Endothelial cell of umbilical vein (primary cell): ENCODE data around the gene PIK3C2G. TPM values are rescaled to one million over a fixed set of nuclear protein-coding genes. Genes with fewer than 3 reads are reported as not detected.

Source experiments
- BruUV-seq: library from RNA; stranded (reverse); fragments of 400-500 nt; replicated peaks from 2 replicates; lab custom pipeline; 2021; lab: Mats Ljungman, UMichigan
- CTCF ChIA-PET: fragments of 300-600, 350-600 bp; sonication (Branson Sonifier 250); formaldehyde crosslinking; loops from one replicate; lab custom pipeline; 2021; ENCODE audit warnings: antibody characterized with exemption, inconsistent platforms; lab: Charles Lee
- POLR2A ChIA-PET: fragments of 300-600, 350-600 bp; sonication (Branson Sonifier 250); formaldehyde crosslinking; loops from one replicate; lab custom pipeline; 2021; ENCODE audit warnings: antibody characterized with exemption, inconsistent platforms; lab: Charles Lee
- DNase-seq: peaks from one replicate; pipeline ENCODE4 v3.0.0-alpha.2; 2011; ENCODE audit warnings: low read depth, low spot score
- FAIRE-seq: peaks from 2 replicates; lab custom pipeline; 2011; peaks lifted over from hg19 to GRCh38; lab: Jason Lieb, UNC
- H2AFZ ChIP-seq: 2 replicates; pipeline ENCODE4 v1.6.0; 2012; ENCODE audit warnings: low read depth, low read length, control low read depth, inconsistent platforms
- H3K27ac ChIP-seq: 2 replicates; pipeline ENCODE4 v1.5.1; 2011; ENCODE audit warnings: low read depth, mild to moderate bottlenecking, control low read depth, low read length, moderate library complexity; ENCODE audit not compliant: insufficient read depth
- H3K27me3 ChIP-seq, 2 experiments: 2 replicates each; pipeline versions ENCODE4 v1.6.0 to v1.6.1; 2011; ENCODE audit warnings: low read length in 2 of 2, mixed read lengths in 1 of 2; ENCODE audit not compliant: control insufficient read depth in 2 of 2, insufficient read depth in 2 of 2
- H3K36me3 ChIP-seq, 2 experiments: 2 replicates in 1 of 2; 3 replicates in 1 of 2; pipeline ENCODE4 v1.5.1; 2011; ENCODE audit warnings: low read length in 2 of 2, mild to moderate bottlenecking in 1 of 2, moderate library complexity in 1 of 2; ENCODE audit not compliant: control insufficient read depth in 2 of 2, insufficient read depth in 2 of 2; ENCODE audit errors: extremely low read depth in 1 of 2
- H3K4me1 ChIP-seq: 3 replicates; pipeline ENCODE4 v1.5.1; 2011; ENCODE audit warnings: mild to moderate bottlenecking, low read length; ENCODE audit not compliant: control insufficient read depth, insufficient read depth; ENCODE audit errors: extremely low read depth
- H3K4me2 ChIP-seq: 2 replicates; pipeline ENCODE4 v1.6.1; 2011; ENCODE audit warnings: low read length, control low read depth, mixed read lengths; ENCODE audit not compliant: insufficient read depth
- H3K4me3 ChIP-seq, 3 experiments: fragments of 200-600 bp in 1 of 3; sonication (generic), shearing (Covaris generic) in 1 of 3; replicated peaks in 1 of 3; 2 replicates each; pipeline ENCODE4 v1.5.1; 2011 to 2016; ENCODE audit warnings: control low read depth in 3 of 3, low read length in 3 of 3, mild to moderate bottlenecking in 2 of 3, inconsistent platforms in 1 of 3, low read depth in 1 of 3, moderate library complexity in 1 of 3; ENCODE audit not compliant: insufficient read depth in 1 of 3
- H3K79me2 ChIP-seq: 2 replicates; pipeline ENCODE4 v1.6.0; 2012; ENCODE audit warnings: low read length, inconsistent platforms; ENCODE audit not compliant: control insufficient read depth, insufficient read depth
- H3K9ac ChIP-seq: replicated peaks from 2 replicates; pipeline ENCODE3; 2011; ENCODE audit warnings: low read length, control low read depth; ENCODE audit not compliant: insufficient read depth; ENCODE audit errors: extremely low read depth
- H3K9me1 ChIP-seq: replicated peaks from 3 replicates; pipeline ENCODE4 v1.6.0; 2011; ENCODE audit warnings: mild to moderate bottlenecking, low read length; ENCODE audit not compliant: control insufficient read depth, insufficient read depth; ENCODE audit errors: extremely low read depth
- H3K9me3 ChIP-seq: replicated peaks from 2 replicates; pipeline ENCODE4 v1.5.1; 2012; ENCODE audit warnings: low read length, inconsistent platforms; ENCODE audit not compliant: control insufficient read depth, insufficient read depth
- H4K20me1 ChIP-seq: replicated peaks from 2 replicates; pipeline ENCODE3; 2011; ENCODE audit warnings: mild to moderate bottlenecking, low read length; ENCODE audit not compliant: control insufficient read depth, insufficient read depth; ENCODE audit errors: extremely low read depth
- EZH2 ChIP-seq: IDR thresholded peaks from 2 replicates; pipeline ENCODE4 v1.6.1; 2012; ENCODE audit warnings: borderline replicate concordance, low read depth, mild to moderate bottlenecking, moderate library complexity, low read length, inconsistent platforms; ENCODE audit not compliant: severe bottlenecking
- FOS ChIP-seq: IDR thresholded peaks from 2 replicates; pipeline ENCODE4 v1.6.1; 2011; ENCODE audit warnings: mild to moderate bottlenecking, low read length, moderate library complexity, borderline replicate concordance; ENCODE audit not compliant: insufficient read depth
- GATA2 ChIP-seq: IDR thresholded peaks from 2 replicates; pipeline ENCODE4 v1.7.0; 2011; ENCODE audit warnings: low read depth, mild to moderate bottlenecking, moderate library complexity, mixed read lengths, low read length; ENCODE audit not compliant: insufficient read length, insufficient read depth
- JUN ChIP-seq: IDR thresholded peaks from 2 replicates; pipeline ENCODE4 v1.6.1; 2011; ENCODE audit warnings: borderline replicate concordance, low read depth; ENCODE audit not compliant: insufficient read length, insufficient read depth
- MYC ChIP-seq: IDR thresholded peaks from one replicate; pipeline ENCODE4 v1.6.1; 2011; ENCODE audit warnings: mild to moderate bottlenecking, low read depth, low read length
- POLR2A ChIP-seq: IDR thresholded peaks from 2 replicates; pipeline ENCODE4 v1.6.1; 2012; ENCODE audit warnings: low read depth, mild to moderate bottlenecking, control low read depth, low read length
- POLR2AphosphoS5 ChIP-seq: IDR thresholded peaks from 2 replicates; pipeline ENCODE4 v1.6.1; 2012; ENCODE audit warnings: low read depth, mild to moderate bottlenecking, control low read depth, low read length, moderate library complexity; ENCODE audit not compliant: insufficient read depth
- dilution Hi-C: fragments of 300-500 bp; cut with MboI; formaldehyde crosslinking; loops from one replicate; pipeline ENCODE4 v1.15.0; 2019; ENCODE audit warnings: low sequenced_read_pairs; ENCODE audit not compliant: extremely low pct_ligation_motif_present
- intact Hi-C: fragments of 100-400 bp; cut with micrococcal nuclease; formaldehyde crosslinking; loops from one replicate; pipeline ENCODE4 v1.10.0; 2022
- polyA plus RNA-seq, 4 experiments: library from polyadenylated mRNA; depleted of rRNA in 3 of 4; stranded (reverse) in 3 of 4; unstranded in 1 of 4; fragments of >200 nt; gene quantifications; 2 replicates each; pipeline versions ENCODE4 v1.2.1 to v1.2.3, GENCODE V29; 2011 to 2012; ENCODE audit warnings: missing spikeins in 1 of 4
- total RNA-seq: library from RNA; stranded (reverse); gene quantifications from 2 replicates; pipeline ENCODE4 v1.2.3, GENCODE V29; 2021
- TF ChIP-seq, protein P1 (sequence below): IDR thresholded peaks from 2 replicates; pipeline ENCODE4 v1.6.1; 2011; ENCODE audit not compliant: insufficient read depth, insufficient read length
- TF ChIP-seq, protein P2 (sequence below), 2 donors: IDR thresholded peaks; 1 replicate in 1 of 2; 2 replicates in 1 of 2; pipeline ENCODE4 v1.5.1; 2011; ENCODE audit warnings: low read length in 2 of 2, mild to moderate bottlenecking in 2 of 2, moderate library complexity in 2 of 2, control low read depth in 1 of 2, inconsistent platforms in 1 of 2, low read depth in 1 of 2; ENCODE audit not compliant: insufficient read depth in 1 of 2; ENCODE audit errors: extremely low read depth in 1 of 2

The PIK3C2G gene
- total and polyA plus RNA-seq, 2 donors (not counting 3 experiments of a cell fraction or from before 2014, with no cell fraction given), result not detected

DNA sequence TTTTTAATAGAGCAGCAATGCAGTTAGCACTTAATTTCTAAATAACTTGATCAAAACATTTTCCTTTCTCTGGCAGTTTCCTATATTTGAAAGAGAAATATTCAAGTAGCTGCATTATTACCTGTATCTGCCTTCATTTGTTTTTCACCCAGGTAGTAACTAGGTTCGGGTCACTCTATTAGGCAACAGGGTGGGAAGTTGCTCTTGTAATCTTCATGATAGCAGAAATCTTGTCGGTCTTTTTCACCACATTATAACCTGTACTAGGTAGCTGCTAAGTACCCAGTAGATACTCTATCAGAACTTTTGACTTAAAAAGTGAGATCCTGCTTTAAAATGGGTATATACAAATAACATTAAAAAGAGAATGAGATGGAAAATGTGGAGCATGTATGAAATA is 2.4 kb upstream of the PIK3C2G start:
- intact Hi-C loops, result no loop called here
- H2AFZ ChIP-seq, result no peak overlapping the region
- H3K27ac ChIP-seq, result no peak overlapping the region
- ChIA-PET CTCF (interaction anchor here (1.3 to 5.6 kb wide), 2 partner anchors 9 to 60 kb away, joined by 3 to 59 read pairs; no protein-coding TSS in a partner anchor), POLR2A (no interaction called here)
- FAIRE-seq (no peak), DNase-seq (no peak)
- no peaks in the 10 kb centered on the region for H3K27me3 ChIP-seq
- no peak overlapping the region for H3K9ac ChIP-seq
- dilution Hi-C loops, result no loop called here
- no peaks in the 10 kb centered on the region for H3K36me3 ChIP-seq
- H3K9me3 ChIP-seq, result no peaks in the 10 kb centered on the region
- no peaks in the 10 kb centered on the region for H4K20me1 ChIP-seq
- H3K9me1 ChIP-seq, result no peaks in the 10 kb centered on the region
- H3K4me3 ChIP-seq, result no peak overlapping the region
- no peaks in the 10 kb centered on the region for H3K79me2 ChIP-seq
- no peak overlapping the region for H3K4me2 ChIP-seq
- TF ChIP-seq FOS, result no peak
- no peaks in the 10 kb centered on the region for H3K4me1 ChIP-seq
- BruUV-seq, result no TSS peak

DNA sequence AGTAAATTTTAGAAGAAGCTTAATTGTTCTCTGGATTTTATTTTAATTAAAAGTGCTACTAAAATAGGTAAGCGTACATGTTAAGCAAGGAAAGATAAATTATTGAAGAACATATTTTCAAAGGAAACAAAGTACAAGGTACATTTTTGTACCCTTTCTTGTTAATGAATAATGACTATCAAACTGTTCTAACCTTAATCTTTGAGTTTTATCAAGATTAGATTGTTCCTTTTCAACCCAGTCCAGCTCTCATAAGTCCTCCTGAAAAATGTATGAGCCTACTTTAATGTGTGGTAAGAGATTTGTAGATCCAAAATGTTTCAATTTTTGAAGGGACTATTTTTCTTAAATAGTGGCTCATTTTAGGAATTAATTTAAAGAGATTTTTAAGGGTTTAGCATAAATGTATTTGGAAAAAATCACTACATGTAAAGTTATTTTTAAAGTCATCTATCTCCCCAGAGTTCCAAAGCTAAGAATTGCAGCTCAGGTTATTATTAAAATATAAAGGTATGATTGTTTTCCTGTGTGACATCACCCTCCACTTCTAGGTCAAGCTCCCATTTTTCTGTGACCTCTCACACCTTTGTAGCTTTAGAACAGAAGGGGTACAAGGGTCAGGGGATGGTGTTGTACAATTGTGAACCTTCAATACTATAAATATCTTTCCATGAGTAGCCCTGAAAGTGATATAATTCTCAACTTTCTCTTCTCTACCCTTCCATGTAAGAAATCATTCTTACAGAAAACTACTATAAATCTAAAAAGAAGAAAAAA is 1.2 kb upstream of the PIK3C2G start:
- intact Hi-C loops, result no loop called here
- Histone ChIP-seq H2AFZ (no peak overlapping the region), H3K9me3 (no peaks in the 10 kb centered on the region), H3K4me1 (no peaks in the 10 kb centered on the region), H3K36me3 (no peaks in the 10 kb centered on the region), H3K27me3 (no peaks in the 10 kb centered on the region), H3K79me2 (no peaks in the 10 kb centered on the region), H3K4me2 (no peak overlapping the region), H4K20me1 (no peaks in the 10 kb centered on the region), H3K27ac (no peak overlapping the region), H3K9me1 (no peaks in the 10 kb centered on the region), H3K9ac (no peak overlapping the region), H3K4me3 (no peak overlapping the region)
- dilution Hi-C loops, result no loop called here
- no peak for DNase-seq
- TF ChIP-seq POLR2AphosphoS5 (no peak), GATA2 (no peak), JUN (no peak), POLR2A (no peak), FOS (no peak), EZH2 (no peak), MYC (no peak)
- TF ChIP-seq, protein P1, sequence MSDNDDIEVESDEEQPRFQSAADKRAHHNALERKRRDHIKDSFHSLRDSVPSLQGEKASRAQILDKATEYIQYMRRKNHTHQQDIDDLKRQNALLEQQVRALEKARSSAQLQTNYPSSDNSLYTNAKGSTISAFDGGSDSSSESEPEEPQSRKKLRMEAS, result no peak
- TF ChIP-seq, protein P2, sequence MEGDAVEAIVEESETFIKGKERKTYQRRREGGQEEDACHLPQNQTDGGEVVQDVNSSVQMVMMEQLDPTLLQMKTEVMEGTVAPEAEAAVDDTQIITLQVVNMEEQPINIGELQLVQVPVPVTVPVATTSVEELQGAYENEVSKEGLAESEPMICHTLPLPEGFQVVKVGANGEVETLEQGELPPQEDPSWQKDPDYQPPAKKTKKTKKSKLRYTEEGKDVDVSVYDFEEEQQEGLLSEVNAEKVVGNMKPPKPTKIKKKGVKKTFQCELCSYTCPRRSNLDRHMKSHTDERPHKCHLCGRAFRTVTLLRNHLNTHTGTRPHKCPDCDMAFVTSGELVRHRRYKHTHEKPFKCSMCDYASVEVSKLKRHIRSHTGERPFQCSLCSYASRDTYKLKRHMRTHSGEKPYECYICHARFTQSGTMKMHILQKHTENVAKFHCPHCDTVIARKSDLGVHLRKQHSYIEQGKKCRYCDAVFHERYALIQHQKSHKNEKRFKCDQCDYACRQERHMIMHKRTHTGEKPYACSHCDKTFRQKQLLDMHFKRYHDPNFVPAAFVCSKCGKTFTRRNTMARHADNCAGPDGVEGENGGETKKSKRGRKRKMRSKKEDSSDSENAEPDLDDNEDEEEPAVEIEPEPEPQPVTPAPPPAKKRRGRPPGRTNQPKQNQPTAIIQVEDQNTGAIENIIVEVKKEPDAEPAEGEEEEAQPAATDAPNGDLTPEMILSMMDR (IDR thresholded peaks at IDR 0.05; ENCODE audit: extremely low read depth in 1 of 2, insufficient read depth in 1 of 2, low read depth in 1 of 2, low read length in 2 of 2), result no peak
- ChIA-PET CTCF (interaction anchor here (1.1 to 5.6 kb wide), 3 partner anchors 10 to 59 kb away, joined by 3 to 59 read pairs (median 3); no protein-coding TSS in a partner anchor), POLR2A (no interaction called here)
- BruUV-seq, result no TSS peak
- no peak for FAIRE-seq
